OCI-LY7 (cell line): Measurements from ENCODE around the gene LY6G6D. TPM values are rescaled to one million over a fixed set of nuclear protein-coding genes. Genes with fewer than 3 reads are reported as not detected.

Experiments
- BruUV-seq: library from RNA; stranded (reverse); fragments of 400-500 nt; replicated peaks from 2 replicates; lab custom pipeline; 2021; lab: Mats Ljungman, UMichigan
- CTCF ChIA-PET: fragments of 300-600 bp; sonication (Branson Sonifier 250); formaldehyde crosslinking; loops from one replicate; lab custom pipeline; 2022; ENCODE audit warnings: antibody characterized with exemption; ENCODE audit not compliant: unreplicated experiment; lab: Charles Lee
- POLR2A ChIA-PET: fragments of 300-600 bp; sonication (Branson Sonifier 250); formaldehyde crosslinking; loops from one replicate; lab custom pipeline; 2022; ENCODE audit warnings: antibody characterized with exemption; lab: Charles Lee
- DNase-seq: peaks from one replicate; pipeline ENCODE4 v3.0.0-alpha.2; 2015; ENCODE audit warnings: low spot score
- H2AFZ ChIP-seq: fragments of 200-600 bp; sonication (generic), shearing (Covaris generic); 2 replicates; pipeline ENCODE4 v1.6.1; 2014; ENCODE audit warnings: mild to moderate bottlenecking, antibody characterized with exemption, low read length, moderate library complexity
- H3K27ac ChIP-seq: fragments of 200-600 bp; sonication (generic); 2 replicates; pipeline ENCODE4 v1.5.1; 2014; ENCODE audit warnings: mixed run types, low read depth, mild to moderate bottlenecking, moderate library complexity, low read length, inconsistent platforms; ENCODE audit not compliant: poor library complexity, severe bottlenecking
- H3K36me3 ChIP-seq: fragments of 200-600 bp; sonication (generic); 2 replicates; pipeline ENCODE4 v1.6.1; 2014; ENCODE audit warnings: mild to moderate bottlenecking, antibody characterized with exemption, low read length, moderate library complexity, mixed read lengths; ENCODE audit not compliant: insufficient read depth
- H3K4me1 ChIP-seq: fragments of 200-600 bp; sonication (generic); 2 replicates; pipeline ENCODE4 v1.5.1; 2014; ENCODE audit warnings: mild to moderate bottlenecking, low read length; ENCODE audit not compliant: insufficient read depth, poor library complexity, severe bottlenecking
- H3K4me2 ChIP-seq: fragments of 200-600 bp; sonication (generic); 2 replicates; pipeline ENCODE4 v1.6.1; 2014; ENCODE audit warnings: mild to moderate bottlenecking, low read length
- H3K4me3 ChIP-seq: fragments of 200-600 bp; sonication (generic); 2 replicates; pipeline ENCODE4 v1.5.1; 2014; ENCODE audit warnings: mild to moderate bottlenecking, low read depth, low read length; ENCODE audit not compliant: poor library complexity, severe bottlenecking
- H3K79me2 ChIP-seq: fragments of 200-600 bp; sonication (generic); 2 replicates; pipeline ENCODE4 v1.6.1; 2016; ENCODE audit warnings: low read depth, mild to moderate bottlenecking, low read length, moderate library complexity, mixed read lengths; ENCODE audit not compliant: insufficient read depth
- H3K9me2 ChIP-seq: fragments of 200-600 bp; sonication (generic); 2 replicates; pipeline ENCODE4 v1.6.1; 2016; ENCODE audit warnings: mild to moderate bottlenecking, low read length, mixed read lengths; ENCODE audit not compliant: insufficient read depth
- H3K9me3 ChIP-seq: fragments of 200-600 bp; sonication (generic); 2 replicates; pipeline ENCODE4 v1.6.1; 2014; ENCODE audit warnings: mild to moderate bottlenecking, mixed run types, low read length, mixed read lengths
- H4K20me1 ChIP-seq: fragments of 200-600 bp; sonication (generic); 2 replicates; pipeline ENCODE4 v1.6.1; 2014; ENCODE audit warnings: mild to moderate bottlenecking, antibody characterized with exemption, low read length, moderate library complexity, mixed read lengths; ENCODE audit not compliant: insufficient read depth
- EZH2phosphoT487 ChIP-seq: fragments of 200-600 bp; sonication (generic); IDR thresholded peaks from 2 replicates; pipeline ENCODE4 v1.6.1; 2018; ENCODE audit warnings: low read depth, borderline replicate concordance, mild to moderate bottlenecking, mixed run types, antibody characterized with exemption, low read length, moderate library complexity, mixed read lengths
- intact Hi-C: fragments of 100-400 bp; cut with micrococcal nuclease; formaldehyde crosslinking; loops from one replicate; pipeline ENCODE4 v1.10.0; 2022; ENCODE audit not compliant: unreplicated experiment
- total RNA-seq, 2 experiments: library from RNA; depleted of rRNA in 1 of 2; stranded (reverse); fragments of >200 nt in 1 of 2; shearing (Covaris generic) in 1 of 2; gene quantifications; 2 replicates each; pipeline ENCODE4 v1.2.3, GENCODE V29; 2014 to 2022
- TF ChIP-seq, protein P1 (sequence below): fragments of 200-600 bp; sonication (generic); conservative IDR thresholded peaks from 2 replicates; pipeline ENCODE4 v1.5.1; 2014; ENCODE audit warnings: mild to moderate bottlenecking, antibody characterized with exemption, low read length, moderate library complexity, mixed read lengths

Gene LY6G6D
- total RNA-seq, 2 experiments from 2014 or later, result not detected

DNA sequence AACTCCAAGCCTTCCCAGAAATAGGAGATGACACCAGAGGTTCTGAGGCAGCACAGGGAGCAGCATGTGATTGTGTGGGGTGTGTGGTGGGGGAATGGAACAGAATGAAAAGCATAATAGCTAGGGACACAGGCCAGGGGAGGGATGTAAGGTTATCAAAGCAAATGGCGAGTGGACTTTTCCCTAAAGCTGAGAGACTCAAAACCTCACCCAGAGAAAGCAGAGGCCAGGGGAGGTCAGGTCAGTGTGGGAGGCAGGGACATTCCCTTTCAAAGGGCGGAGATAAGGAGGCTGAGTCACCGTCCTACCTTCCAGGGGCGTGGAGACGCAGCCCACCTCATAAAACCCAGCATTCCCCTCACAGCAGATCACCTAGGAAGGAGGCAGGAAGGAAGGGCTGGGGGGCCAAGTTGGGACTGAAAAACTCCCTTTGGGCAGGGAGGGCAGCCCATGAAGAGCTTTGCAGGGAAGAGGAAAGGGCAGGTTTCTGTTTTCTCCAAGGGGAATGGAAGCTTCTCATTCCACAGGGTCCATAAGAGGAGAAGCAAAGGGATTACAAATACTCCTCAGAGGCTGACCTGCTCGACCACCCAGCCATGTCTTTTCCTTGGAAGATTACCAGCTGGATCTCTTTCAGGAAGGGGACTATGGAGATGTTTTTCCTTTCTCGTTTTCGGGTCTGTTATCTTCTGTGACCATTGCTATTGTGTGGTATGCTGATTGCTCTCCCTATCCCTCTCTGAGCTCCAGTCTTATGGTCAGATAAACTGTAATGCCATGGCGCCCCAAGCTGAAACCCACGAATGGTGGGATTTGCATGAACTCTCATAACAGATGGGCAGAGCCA lies 24.7 kb upstream of the LY6G6D start:
- no peak overlapping the region for H3K4me3 ChIP-seq
- H3K9me2 ChIP-seq, result no peaks in the 10 kb centered on the region
- H4K20me1 ChIP-seq, result no peaks in the 10 kb centered on the region
- peaks cover 80% of the 10 kb centered on the region for H3K36me3 ChIP-seq
- no peak for DNase-seq
- no peak overlapping the region for H2AFZ ChIP-seq
- BruUV-seq, result no TSS peak
- TF ChIP-seq, protein P1, sequence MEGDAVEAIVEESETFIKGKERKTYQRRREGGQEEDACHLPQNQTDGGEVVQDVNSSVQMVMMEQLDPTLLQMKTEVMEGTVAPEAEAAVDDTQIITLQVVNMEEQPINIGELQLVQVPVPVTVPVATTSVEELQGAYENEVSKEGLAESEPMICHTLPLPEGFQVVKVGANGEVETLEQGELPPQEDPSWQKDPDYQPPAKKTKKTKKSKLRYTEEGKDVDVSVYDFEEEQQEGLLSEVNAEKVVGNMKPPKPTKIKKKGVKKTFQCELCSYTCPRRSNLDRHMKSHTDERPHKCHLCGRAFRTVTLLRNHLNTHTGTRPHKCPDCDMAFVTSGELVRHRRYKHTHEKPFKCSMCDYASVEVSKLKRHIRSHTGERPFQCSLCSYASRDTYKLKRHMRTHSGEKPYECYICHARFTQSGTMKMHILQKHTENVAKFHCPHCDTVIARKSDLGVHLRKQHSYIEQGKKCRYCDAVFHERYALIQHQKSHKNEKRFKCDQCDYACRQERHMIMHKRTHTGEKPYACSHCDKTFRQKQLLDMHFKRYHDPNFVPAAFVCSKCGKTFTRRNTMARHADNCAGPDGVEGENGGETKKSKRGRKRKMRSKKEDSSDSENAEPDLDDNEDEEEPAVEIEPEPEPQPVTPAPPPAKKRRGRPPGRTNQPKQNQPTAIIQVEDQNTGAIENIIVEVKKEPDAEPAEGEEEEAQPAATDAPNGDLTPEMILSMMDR, result no peak
- no peak for TF ChIP-seq EZH2phosphoT487
- H3K27ac ChIP-seq, result no peak overlapping the region
- peaks cover 12% of the 10 kb centered on the region for H3K4me1 ChIP-seq
- H3K79me2 ChIP-seq, result no peaks in the 10 kb centered on the region
- intact Hi-C loops, result no loop called here
- no peaks in the 10 kb centered on the region for H3K9me3 ChIP-seq
- no peak overlapping the region for H3K4me2 ChIP-seq
- CTCF ChIA-PET, result interaction anchor here (0.5 to 0.6 kb wide), 3 partner anchors 20 to 51 kb away, joined by 3 read pairs; no protein-coding TSS in a partner anchor
- POLR2A ChIA-PET, result interaction anchor here (0.9 to 1.4 kb wide), 3 partner anchors 23 to 50 kb away, joined by 3 to 4 read pairs (median 3); no protein-coding TSS in a partner anchor

DNA sequence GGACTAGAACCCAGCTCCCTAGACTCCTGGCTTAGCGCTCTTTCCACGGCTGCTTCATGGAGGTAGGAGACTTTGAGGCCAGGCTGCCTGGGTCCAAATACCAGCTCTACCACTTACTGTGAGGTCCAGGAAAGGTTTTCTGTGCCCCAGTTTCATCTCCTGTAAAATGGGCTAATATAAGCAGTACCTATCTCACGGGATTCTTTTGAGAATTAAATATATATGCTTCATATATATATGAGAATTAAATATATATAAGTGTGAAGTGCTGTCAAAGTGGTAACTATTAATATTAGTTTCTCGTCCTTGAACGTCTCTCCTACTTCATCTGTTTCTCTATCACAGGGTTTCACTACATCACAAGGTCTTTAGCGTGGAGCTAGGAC lies 24.1 kb upstream of the LY6G6D start:
- Histone ChIP-seq H3K4me3 (no peak overlapping the region), H3K79me2 (no peaks in the 10 kb centered on the region), H3K4me2 (no peak overlapping the region), H3K4me1 (peaks cover 12% of the 10 kb centered on the region), H3K27ac (no peak overlapping the region), H2AFZ (no peak overlapping the region), H3K9me3 (no peaks in the 10 kb centered on the region), H3K36me3 (peaks cover 81% of the 10 kb centered on the region), H4K20me1 (no peaks in the 10 kb centered on the region), H3K9me2 (no peaks in the 10 kb centered on the region)
- intact Hi-C loops, result no loop called here
- no peak for TF ChIP-seq EZH2phosphoT487
- TF ChIP-seq, protein P1, result no peak
- DNase-seq, result no peak
- BruUV-seq, result no TSS peak
- ChIA-PET CTCF (interaction anchor here (0.6 kb wide), 1 partner anchor 50 kb away, joined by 3 read pairs; no protein-coding TSS in a partner anchor), POLR2A (interaction anchor here (0.9 kb wide), 2 partner anchors 23 kb away, joined by 3 read pairs; no protein-coding TSS in a partner anchor)
